NCI-H226 (cell line): Measurements from ENCODE around the gene RAPSN.

ENCODE experiments used
- DNase-seq: peaks from one replicate; pipeline ENCODE4 v3.0.0-alpha.2; 2015

RAPSN gene

GRCh38 chr11:47431356-47432083, 17.4 kb downstream of the RAPSN start:
- DNase-seq: no peak

DNA sequence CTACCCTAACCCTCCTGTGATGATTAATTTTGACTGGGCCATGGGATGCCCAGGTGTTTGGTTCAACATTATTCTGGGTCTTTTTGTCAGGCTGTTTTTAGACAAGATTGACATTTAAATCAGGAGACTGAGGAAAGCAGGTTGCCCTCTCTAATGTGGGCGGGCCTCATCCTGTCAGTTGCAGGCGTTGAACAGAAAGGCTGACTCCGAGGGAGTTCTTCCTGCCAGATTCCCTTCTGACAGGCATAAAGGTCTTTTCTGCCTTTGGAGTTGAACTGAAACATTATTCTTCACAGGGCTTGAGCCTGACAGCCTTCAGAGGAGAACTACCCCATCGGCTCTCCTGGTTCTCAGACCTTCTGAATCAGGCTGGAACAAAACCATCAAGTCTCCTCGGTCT, 18.4 kb downstream of the RAPSN start:
- DNase-seq: no peak

DNA sequence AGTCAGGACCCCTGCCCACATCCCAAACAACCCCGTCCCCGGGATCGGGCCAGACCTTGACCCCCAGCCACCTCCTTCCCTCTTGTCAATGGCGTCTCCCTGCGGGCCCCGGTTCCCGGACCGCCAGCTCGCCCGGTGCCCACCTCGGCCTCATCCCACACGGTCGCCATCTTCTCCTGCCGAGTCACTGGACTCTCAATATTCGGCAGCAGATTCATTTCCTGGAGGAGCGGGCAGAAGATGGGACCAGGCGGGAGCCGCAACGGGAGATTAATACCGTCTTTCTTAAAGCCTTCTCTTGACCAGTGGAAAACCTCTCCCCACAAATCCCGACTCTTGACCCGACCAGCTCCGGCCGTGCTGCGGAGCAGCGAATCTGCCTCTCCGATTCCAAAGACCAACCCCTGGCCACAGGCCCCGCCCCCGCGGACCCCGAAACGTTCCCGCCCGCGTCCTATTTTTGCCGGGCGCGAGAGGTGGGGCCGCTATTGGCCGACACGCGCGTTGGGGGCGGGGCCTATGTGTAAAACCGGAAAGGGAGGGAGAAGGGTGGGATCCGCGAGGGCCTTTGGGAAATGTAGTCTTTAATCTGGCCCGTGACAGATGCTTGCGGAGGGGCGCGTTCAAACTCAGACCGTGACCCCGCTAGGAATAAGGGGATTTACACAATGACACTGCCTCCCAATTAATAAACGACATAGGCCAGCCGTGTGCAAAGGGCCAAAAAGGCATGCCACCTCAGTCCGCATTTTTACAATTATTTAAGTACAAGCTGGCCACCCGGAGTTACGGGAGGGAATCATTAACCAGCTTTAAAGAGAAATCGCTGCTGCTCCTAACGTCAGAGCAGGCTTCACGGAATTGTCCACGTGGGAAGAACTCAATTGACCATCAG, 22.6 kb downstream of the RAPSN start, which contains the start of gene PSMC3:
TSS of gene PSMC3 (minus strand) at position 378 of the 895 bp plus-strand sequence. CDS start at position 218, 160 bp downstream.
- DNase-seq: peak; percentile 89

DNA sequence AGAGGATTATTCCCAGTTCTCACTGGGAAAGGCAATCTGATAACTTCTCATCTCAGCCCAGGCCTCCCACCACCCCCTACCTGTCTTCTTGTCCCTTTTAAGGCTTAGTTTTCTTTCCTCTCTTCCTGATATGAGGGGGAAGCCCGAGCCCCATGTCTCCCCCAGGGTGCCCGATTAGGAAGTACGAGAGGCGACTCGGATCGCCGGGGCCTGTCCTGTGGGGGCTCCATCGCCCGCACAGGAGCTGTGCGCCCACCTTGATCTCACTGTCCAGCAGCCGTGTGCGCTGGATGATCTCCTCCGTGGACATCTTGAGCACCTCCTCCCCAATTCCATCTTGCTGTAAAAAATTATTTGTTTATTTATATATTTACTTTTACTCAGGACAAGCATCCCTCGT, 23.3 kb downstream of the RAPSN start:
- no peak for DNase-seq

GRCh38 chr11:47418454-47419259, 30.3 kb downstream of the RAPSN start:
- no peak for DNase-seq

GRCh38 chr11:47417712-47418111, 31.2 kb downstream of the RAPSN start:
- DNase-seq: no peak

- DNase-seq: peak; percentile 94
These were observed 32.9 kb downstream of the RAPSN start for GRCh38 chr11:47415949-47416472.

GRCh38 chr11:47415091-47415854, 33.7 kb downstream of the RAPSN start:
- DNase-seq: no peak

DNA sequence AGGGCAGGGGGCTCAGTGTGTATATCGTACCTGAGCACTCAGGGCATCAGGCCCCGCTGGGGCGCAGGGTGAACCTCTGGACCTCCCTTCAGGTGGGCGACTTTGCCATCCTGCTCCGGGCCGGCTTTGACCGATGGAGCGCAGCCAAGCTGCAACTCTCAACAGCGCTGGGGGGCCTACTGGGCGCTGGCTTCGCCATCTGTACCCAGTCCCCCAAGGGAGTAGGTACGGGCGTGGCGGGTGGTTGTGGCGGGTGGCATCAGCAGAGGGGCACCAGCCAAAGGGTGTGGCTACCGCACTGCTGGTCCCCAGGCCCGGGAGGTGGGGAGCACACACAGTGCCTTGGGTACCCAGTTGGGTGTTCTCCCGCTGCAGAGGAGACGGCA, 34.3 kb downstream of the RAPSN start:
- no peak for DNase-seq

- DNase-seq: peak; percentile 60
These were observed 34.8 kb downstream of the RAPSN start for GRCh38 chr11:47413908-47414684.

DNA sequence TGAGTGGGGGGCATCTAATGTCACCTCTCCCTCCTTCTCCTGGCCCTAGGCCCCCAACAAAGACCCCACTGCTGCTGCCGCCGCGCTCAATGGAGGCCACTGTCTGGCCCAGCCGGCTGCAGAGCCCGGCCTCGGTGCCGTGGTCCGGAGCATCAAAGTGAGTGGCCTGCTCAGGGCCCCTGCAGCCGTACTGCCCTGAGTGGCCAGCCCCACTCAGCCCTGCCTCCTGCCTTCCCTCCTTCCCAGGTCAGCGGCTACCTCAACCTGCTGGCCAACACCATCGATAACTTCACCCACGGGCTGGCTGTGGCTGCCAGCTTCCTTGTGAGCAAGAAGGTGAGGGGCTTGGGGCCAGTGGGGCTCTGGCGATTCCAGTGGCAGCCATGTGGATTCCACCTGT, 35.6 kb downstream of the RAPSN start:
- no peak for DNase-seq

DNA sequence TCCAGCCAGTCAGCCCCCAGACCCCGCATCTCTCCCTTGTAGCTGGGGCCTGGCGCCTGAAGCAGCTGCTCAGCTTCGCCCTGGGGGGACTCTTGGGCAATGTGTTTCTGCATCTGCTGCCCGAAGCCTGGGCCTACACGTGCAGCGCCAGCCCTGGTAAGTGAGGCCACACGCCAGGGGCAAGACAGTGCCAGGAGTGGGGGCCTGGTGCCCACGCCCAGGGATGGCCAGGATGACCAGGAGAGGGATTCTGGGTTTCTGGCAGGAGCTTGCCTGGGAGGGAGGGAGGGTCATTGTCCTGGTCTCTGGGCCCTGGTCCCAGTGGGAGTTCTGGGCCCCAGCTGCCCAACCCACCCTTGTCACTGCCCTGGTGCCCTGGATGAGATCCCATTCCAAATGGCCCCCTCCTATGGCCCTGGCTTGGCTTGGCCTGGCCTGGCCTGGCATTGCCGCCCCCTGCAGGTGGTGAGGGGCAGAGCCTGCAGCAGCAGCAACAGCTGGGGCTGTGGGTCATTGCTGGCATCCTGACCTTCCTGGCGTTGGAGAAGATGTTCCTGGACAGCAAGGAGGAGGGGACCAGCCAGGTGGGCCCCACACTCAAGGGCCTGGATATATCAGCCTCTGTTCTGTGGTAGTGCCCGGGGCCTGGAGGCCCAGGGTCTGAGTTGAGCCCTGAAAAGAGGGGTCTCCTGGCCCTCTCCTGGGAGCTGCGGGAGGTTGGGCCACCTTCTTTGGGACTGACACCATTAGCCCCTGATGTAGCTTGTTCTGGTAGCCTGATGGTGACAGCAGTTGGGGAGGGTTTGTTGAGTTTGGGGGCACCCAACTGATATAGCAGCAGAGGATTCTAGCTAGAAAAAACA, 36.8 kb downstream of the RAPSN start:
- DNase-seq: no peak

GRCh38 chr11:47410370-47411264, 38.3 kb downstream of the RAPSN start:
- no peak for DNase-seq

DNA sequence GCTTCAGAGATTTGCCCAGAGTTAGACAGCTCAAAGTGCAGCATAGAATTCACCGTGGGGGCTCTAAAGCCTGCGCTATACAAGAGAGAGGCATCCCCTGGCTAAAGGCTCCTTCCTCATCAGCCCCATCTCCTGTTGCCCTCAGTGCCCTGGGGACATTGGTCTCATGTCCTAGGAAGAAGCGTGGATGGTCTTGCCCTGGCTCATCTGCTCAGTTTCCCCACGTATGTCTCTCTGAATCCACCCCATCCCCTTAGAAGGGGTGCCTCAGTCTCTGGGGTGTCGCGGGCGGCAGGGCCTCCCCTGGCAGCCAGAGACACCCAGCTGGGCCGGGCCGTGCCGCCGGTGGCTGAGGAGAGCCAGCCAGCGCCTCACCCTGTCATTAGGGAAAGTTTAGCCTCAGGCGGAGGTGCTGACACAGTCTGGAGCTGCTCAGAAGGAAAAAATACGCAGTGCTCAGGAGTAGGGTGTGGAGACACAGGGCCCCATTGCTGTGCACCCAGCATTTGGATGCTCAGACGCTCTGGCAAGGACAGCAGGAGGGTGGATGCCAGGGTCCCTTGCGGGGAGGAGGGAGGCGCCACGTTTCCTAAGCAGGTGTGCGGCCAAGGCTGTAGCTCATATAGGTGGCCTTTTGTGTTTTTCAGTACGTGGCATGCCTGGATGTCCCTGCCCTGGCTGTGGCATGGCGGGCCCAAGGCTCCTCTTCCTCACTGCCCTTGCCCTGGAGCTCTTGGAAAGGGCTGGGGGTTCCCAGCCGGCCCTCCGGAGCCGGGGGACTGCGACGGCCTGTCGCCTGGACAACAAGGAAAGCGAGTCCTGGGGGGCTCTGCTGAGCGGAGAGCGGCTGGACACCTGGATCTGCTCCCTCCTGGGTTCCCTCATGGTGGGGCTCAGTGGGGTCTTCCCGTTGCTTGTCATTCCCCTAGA, 39.2 kb downstream of the RAPSN start:
- no peak for DNase-seq

DNA sequence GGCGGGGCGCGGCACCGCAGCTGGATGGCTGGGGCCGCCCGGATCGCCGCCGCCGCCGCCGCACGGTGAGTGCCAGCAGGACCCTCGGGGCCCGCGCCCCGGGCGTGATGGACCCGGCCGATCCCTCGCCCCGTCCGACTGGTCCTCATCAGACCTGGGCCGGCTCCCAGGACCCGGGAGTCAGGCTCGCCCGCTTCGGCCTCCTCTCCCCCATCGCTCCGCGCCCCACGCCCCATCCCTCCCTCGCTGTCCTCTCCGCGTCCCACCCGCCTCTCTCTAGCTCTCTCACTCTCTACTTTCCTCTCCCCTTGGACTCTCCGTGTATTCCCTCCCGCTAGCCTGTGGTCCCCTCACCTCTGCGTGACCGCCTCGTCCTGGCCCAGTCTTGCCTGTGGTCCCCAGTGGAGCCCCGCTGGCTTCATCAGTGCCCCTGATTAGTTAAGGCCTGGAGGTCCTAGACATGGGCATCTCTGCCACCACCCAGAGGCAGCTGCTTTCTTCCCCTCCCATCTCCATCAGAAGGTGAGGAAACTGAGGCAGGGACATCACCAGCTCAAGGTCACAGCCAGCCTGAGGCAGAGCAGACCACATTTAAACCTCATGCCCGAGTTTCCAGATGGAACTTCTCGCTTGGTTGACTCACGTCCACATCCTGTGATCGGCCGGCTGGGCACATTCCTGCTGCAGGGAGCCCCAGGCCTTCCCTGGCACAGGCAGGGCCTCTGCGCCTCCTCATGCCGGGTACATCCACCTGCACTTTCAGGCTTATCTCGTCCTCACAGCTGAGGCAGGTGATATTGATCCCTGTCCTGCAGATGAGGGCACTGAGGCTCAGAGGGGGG, 40.1 kb downstream of the RAPSN start:
- DNase-seq: peak; percentile 79

- peak; percentile 94 for DNase-seq
These were observed 41.0 kb downstream of the RAPSN start, which contains the start of gene SLC39A13 for GRCh38 chr11:47407746-47408590. SLC39A13 (plus strand) TSS chr11:47408590; CDS start chr11:47410095, 1,505 bp downstream.
